H9 (cell line): Measurements from ENCODE around the gene PARD6B. TPM values are rescaled to one million over a fixed set of nuclear protein-coding genes. Genes with fewer than 3 reads are reported as not detected.

Experiments
- DNase-seq: peaks from one replicate; pipeline ENCODE4 v3.0.0-alpha.2; 2017
- H2AFZ ChIP-seq: one replicate; pipeline ENCODE4 v1.6.1; 2013; ENCODE audit warnings: mild to moderate bottlenecking, low read length, control low read depth, moderate library complexity
- H2AK5ac ChIP-seq: 2 replicates; pipeline ENCODE4 v1.6.1; 2013; ENCODE audit warnings: low read length, control low read depth, mixed read lengths; ENCODE audit not compliant: insufficient read length
- H2BK120ac ChIP-seq: one replicate; pipeline ENCODE4 v1.6.1; 2013; ENCODE audit warnings: low read depth, mild to moderate bottlenecking, low read length, control low read depth, inconsistent platforms; ENCODE audit not compliant: poor library complexity, severe bottlenecking
- H2BK12ac ChIP-seq: 2 replicates; pipeline ENCODE4 v1.6.1; 2013; ENCODE audit warnings: low read length, control low read depth, mixed read lengths, low read depth; ENCODE audit not compliant: insufficient read length
- H2BK15ac ChIP-seq: 2 replicates; pipeline ENCODE4 v1.6.1; 2013; ENCODE audit warnings: low read depth, low read length, control low read depth
- H2BK20ac ChIP-seq: one replicate; pipeline ENCODE4 v1.6.1; 2013; ENCODE audit warnings: low read depth, mild to moderate bottlenecking, low read length, control low read depth, inconsistent platforms; ENCODE audit not compliant: poor library complexity, severe bottlenecking
- H2BK5ac ChIP-seq: 2 replicates; pipeline ENCODE4 v1.6.1; 2013; ENCODE audit warnings: low read length, control low read depth, mixed read lengths; ENCODE audit not compliant: insufficient read length
- H3K14ac ChIP-seq: 2 replicates; pipeline ENCODE4 v1.6.1; 2013; ENCODE audit warnings: low read length, control low read depth; ENCODE audit not compliant: insufficient read depth
- H3K18ac ChIP-seq: 2 replicates; pipeline ENCODE4 v1.6.1; 2013; ENCODE audit warnings: low read depth, mild to moderate bottlenecking, mixed read lengths, low read length, control low read depth; ENCODE audit not compliant: insufficient read length
- H3K23ac ChIP-seq: 2 replicates; pipeline ENCODE4 v1.6.1; 2013; ENCODE audit warnings: low read length, control low read depth, mixed read lengths, low read depth; ENCODE audit not compliant: insufficient read length
- H3K23me2 ChIP-seq: 2 replicates; pipeline ENCODE4 v1.6.1; 2013; ENCODE audit warnings: low read depth, mild to moderate bottlenecking, mixed read lengths, low read length, control low read depth; ENCODE audit not compliant: insufficient read length, poor library complexity, severe bottlenecking
- H3K27ac ChIP-seq: 2 replicates; pipeline ENCODE4 v1.5.1; 2013; ENCODE audit warnings: low read length, control low read depth, mixed read lengths, low read depth; ENCODE audit not compliant: insufficient read length
- H3K27me3 ChIP-seq: 2 replicates; pipeline ENCODE4 v1.6.1; 2013; ENCODE audit warnings: low read length, control low read depth, inconsistent platforms; ENCODE audit not compliant: insufficient read depth
- H3K4ac ChIP-seq: 2 replicates; pipeline ENCODE4 v1.6.1; 2013; ENCODE audit warnings: low read depth, mild to moderate bottlenecking, control low read depth, inconsistent platforms, low read length, moderate library complexity
- H3K4me1 ChIP-seq: 2 replicates; pipeline ENCODE4 v1.6.1; 2013; ENCODE audit warnings: low read length, control low read depth, inconsistent platforms; ENCODE audit not compliant: insufficient read depth
- H3K4me2 ChIP-seq: 2 replicates; pipeline ENCODE4 v1.6.1; 2013; ENCODE audit warnings: low read length, control low read depth, mixed read lengths; ENCODE audit not compliant: insufficient read length, insufficient read depth
- H3K56ac ChIP-seq: 2 replicates; pipeline ENCODE4 v1.6.1; 2013; ENCODE audit warnings: low read depth, mild to moderate bottlenecking, mixed read lengths, low read length, control low read depth; ENCODE audit not compliant: insufficient read length
- H3K79me1 ChIP-seq: 2 replicates; pipeline ENCODE4 v1.6.1; 2013; ENCODE audit warnings: low read depth, mild to moderate bottlenecking, moderate library complexity, low read length, control low read depth, inconsistent platforms; ENCODE audit not compliant: insufficient read depth, poor library complexity, severe bottlenecking
- H3K79me2 ChIP-seq: 2 replicates; pipeline ENCODE4 v1.6.1; 2013; ENCODE audit warnings: low read length, control low read depth, inconsistent platforms; ENCODE audit not compliant: insufficient read depth
- H3K9ac ChIP-seq: 2 replicates; pipeline ENCODE4 v1.6.1; 2013; ENCODE audit warnings: low read length, control low read depth, mixed read lengths; ENCODE audit not compliant: insufficient read length; ENCODE audit errors: extremely low read depth
- H3K9me3 ChIP-seq: one replicate; pipeline ENCODE4 v1.6.1; 2013; ENCODE audit warnings: low read depth, low read length, inconsistent platforms; ENCODE audit not compliant: control insufficient read depth
- H3T11ph ChIP-seq: one replicate; pipeline ENCODE4 v1.6.1; 2013; ENCODE audit warnings: mild to moderate bottlenecking, low read length, control low read depth, inconsistent platforms
- H4K20me1 ChIP-seq: one replicate; pipeline ENCODE4 v1.6.1; 2013; ENCODE audit not compliant: control insufficient read depth, insufficient read length, insufficient read depth
- H4K5ac ChIP-seq: 2 replicates; pipeline ENCODE4 v1.6.1; 2013; ENCODE audit warnings: low read depth, mild to moderate bottlenecking, mixed read lengths, low read length, control low read depth; ENCODE audit not compliant: insufficient read length
- H4K8ac ChIP-seq: replicated peaks from 2 replicates; pipeline ENCODE4 v1.6.1; 2013; ENCODE audit warnings: low read length, control low read depth, mixed read lengths, low read depth; ENCODE audit not compliant: insufficient read length
- H4K91ac ChIP-seq: 2 replicates; pipeline ENCODE4 v1.6.1; 2013; ENCODE audit warnings: low read depth, mild to moderate bottlenecking, moderate library complexity, mixed read lengths, low read length, control low read depth; ENCODE audit not compliant: insufficient read length
- H3K27ac Mint-ChIP-seq, 3 experiments: 2 replicates in 2 of 3; 3 replicates in 1 of 3; pipeline ENCODE4 v1.8.0; 2020 to 2021; ENCODE audit warnings: mixed read lengths in 3 of 3, mild to moderate bottlenecking in 1 of 3, moderate library complexity in 1 of 3
- H3K27me3 Mint-ChIP-seq: 2 replicates; pipeline ENCODE4 v1.8.0; 2021; ENCODE audit warnings: low read depth, mild to moderate bottlenecking, moderate library complexity, mixed read lengths
- H3K36me3 Mint-ChIP-seq, 3 experiments: 2 replicates in 2 of 3; 3 replicates in 1 of 3; pipeline ENCODE4 v1.8.0; 2020 to 2021; ENCODE audit warnings: low read depth in 3 of 3, mixed read lengths in 3 of 3; ENCODE audit not compliant: insufficient read depth in 1 of 3
- H3K4me1 Mint-ChIP-seq, 2 experiments: 2 replicates each; pipeline ENCODE4 v1.8.0; 2020; ENCODE audit warnings: mixed read lengths in 2 of 2
- H3K4me3 Mint-ChIP-seq, 2 experiments: 2 replicates in 1 of 2; 3 replicates in 1 of 2; pipeline ENCODE4 v1.8.0; 2020 to 2021; ENCODE audit warnings: mild to moderate bottlenecking in 2 of 2, mixed read lengths in 2 of 2, moderate library complexity in 1 of 2
- H3K9me3 Mint-ChIP-seq, 2 experiments: 2 replicates in 1 of 2; 3 replicates in 1 of 2; pipeline ENCODE4 v1.8.0; 2020; ENCODE audit warnings: mild to moderate bottlenecking in 2 of 2, mixed read lengths in 2 of 2, moderate library complexity in 1 of 2
- WGBS: extraction: QIAGEN DNeasy Blood & Tissue Kit; methylation state at CpG from one replicate; pipeline ENCODE4 v1.1.7; 2013; ENCODE audit warnings: missing lambda C conversion rate, low lambda C conversion rate, mixed read lengths; ENCODE audit not compliant: insufficient read length; ENCODE audit errors: extremely low coverage; 5-methylcytosine and 5-hydroxymethylcytosine counted together
- total RNA-seq: library from RNA; stranded (reverse); gene quantifications from 2 replicates; pipeline ENCODE4 v1.2.1, GENCODE V29; 2021
- TF ChIP-seq, protein P1 (sequence below): fragments of 200-600 bp; sonication (generic); conservative IDR thresholded peaks from 3 replicates; pipeline ENCODE4 v1.8.0; 2021; ENCODE audit warnings: antibody characterized with exemption, mild to moderate bottlenecking

The PARD6B gene
- total RNA-seq, 1 experiment from 2014 or later: 27.4 TPM

DNA sequence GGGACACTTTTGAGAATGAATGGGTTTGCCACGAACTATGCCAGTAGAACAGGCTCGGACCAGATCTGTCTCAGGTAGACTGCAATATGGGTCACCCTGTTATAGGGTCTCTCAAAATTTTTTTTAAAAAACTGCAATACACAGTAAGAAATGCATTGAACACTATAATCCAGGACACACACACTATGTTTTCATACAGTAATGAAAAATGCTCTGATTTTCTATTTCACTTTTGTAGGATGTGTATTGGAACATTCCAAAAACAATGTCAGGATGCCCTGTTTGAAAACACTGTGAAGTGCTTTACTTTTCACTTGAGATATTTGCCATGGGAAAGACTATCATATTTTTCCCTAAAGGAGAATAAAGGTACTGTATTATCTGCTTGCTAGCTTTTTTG lies 25.1 kb downstream of the PARD6B start:
- Histone ChIP-seq H3K9ac (no peak overlapping the region), H3K56ac (no peak overlapping the region), H3T11ph (no peak overlapping the region), H4K5ac (no peak overlapping the region), H3K79me2 (no peaks in the 10 kb centered on the region), H3K14ac (no peak overlapping the region), H3K9me3 (no peaks in the 10 kb centered on the region), H4K8ac (no peak overlapping the region), H3K4me2 (no peak overlapping the region), H2BK12ac (no peak overlapping the region), H3K4ac (no peak overlapping the region), H3K27me3 (no peaks in the 10 kb centered on the region), H2BK15ac (no peak overlapping the region), H4K91ac (no peak overlapping the region), H4K20me1 (no peaks in the 10 kb centered on the region), H2BK120ac (no peak overlapping the region), H3K23ac (no peak overlapping the region), H3K23me2 (no peaks in the 10 kb centered on the region), H2BK5ac (no peak overlapping the region), H3K79me1 (no peaks in the 10 kb centered on the region), H3K18ac (no peak overlapping the region), H3K4me1 (no peaks in the 10 kb centered on the region), H2BK20ac (no peak overlapping the region), H2AFZ (no peak overlapping the region), H2AK5ac (no peak overlapping the region), H3K27ac (no peak overlapping the region)
- no peak for DNase-seq
- Mint-ChIP-seq H3K27me3 (no peaks in the 10 kb centered on the region), H3K9me3 (no peaks in the 10 kb centered on the region; a peak in 1 of 5 replicates), H3K36me3 (peaks cover 1 to 11% (median 2%) of the 10 kb centered on the region in 3 experiments; a peak in 3 of 7 replicates), H3K27ac (no peak overlapping the region), H3K4me3 (no peak overlapping the region), H3K4me1 (peaks cover 3 to 5% of the 10 kb centered on the region in 2 experiments)
- WGBS: no CpG with 5 or more reads among the region's 2 CpGs
- TF ChIP-seq, protein P1, sequence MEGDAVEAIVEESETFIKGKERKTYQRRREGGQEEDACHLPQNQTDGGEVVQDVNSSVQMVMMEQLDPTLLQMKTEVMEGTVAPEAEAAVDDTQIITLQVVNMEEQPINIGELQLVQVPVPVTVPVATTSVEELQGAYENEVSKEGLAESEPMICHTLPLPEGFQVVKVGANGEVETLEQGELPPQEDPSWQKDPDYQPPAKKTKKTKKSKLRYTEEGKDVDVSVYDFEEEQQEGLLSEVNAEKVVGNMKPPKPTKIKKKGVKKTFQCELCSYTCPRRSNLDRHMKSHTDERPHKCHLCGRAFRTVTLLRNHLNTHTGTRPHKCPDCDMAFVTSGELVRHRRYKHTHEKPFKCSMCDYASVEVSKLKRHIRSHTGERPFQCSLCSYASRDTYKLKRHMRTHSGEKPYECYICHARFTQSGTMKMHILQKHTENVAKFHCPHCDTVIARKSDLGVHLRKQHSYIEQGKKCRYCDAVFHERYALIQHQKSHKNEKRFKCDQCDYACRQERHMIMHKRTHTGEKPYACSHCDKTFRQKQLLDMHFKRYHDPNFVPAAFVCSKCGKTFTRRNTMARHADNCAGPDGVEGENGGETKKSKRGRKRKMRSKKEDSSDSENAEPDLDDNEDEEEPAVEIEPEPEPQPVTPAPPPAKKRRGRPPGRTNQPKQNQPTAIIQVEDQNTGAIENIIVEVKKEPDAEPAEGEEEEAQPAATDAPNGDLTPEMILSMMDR: no peak
